SU-DHL-6 (cell line): ENCODE data around the gene TRIM7.

Experiments used
- H2AFZ ChIP-seq: fragments of 200-600 bp; sonication (generic); 2 replicates; pipeline ENCODE4 v1.6.1; 2014; ENCODE audit warnings: low read depth, mild to moderate bottlenecking, moderate library complexity, mixed read lengths, antibody characterized with exemption, low read length; ENCODE audit not compliant: severe bottlenecking
- H3F3A ChIP-seq: fragments of 200-600 bp; shearing (Covaris generic); 2 replicates; pipeline ENCODE4 v1.6.0; 2016; ENCODE audit warnings: antibody characterized with exemption, mild to moderate bottlenecking; ENCODE audit not compliant: insufficient read depth
- H3K27ac ChIP-seq: fragments of 200-600 bp; sonication (generic); 2 replicates; pipeline ENCODE4 v1.5.1; 2016; ENCODE audit warnings: low read depth, mild to moderate bottlenecking, low read length, moderate library complexity, mixed read lengths
- H3K27me3 ChIP-seq: fragments of 200-600 bp; sonication (generic), shearing (Covaris generic); 2 replicates; pipeline ENCODE4 v1.6.0; 2014; ENCODE audit warnings: mild to moderate bottlenecking, low read length
- H3K36me3 ChIP-seq: fragments of 200-600 bp; sonication (generic); 2 replicates; pipeline ENCODE4 v1.6.1; 2014; ENCODE audit warnings: mild to moderate bottlenecking, low read length, mixed read lengths
- H3K4me2 ChIP-seq: fragments of 300-600, 200-600 bp; shearing (Covaris generic), sonication (generic); 2 replicates; pipeline ENCODE4 v1.6.0; 2014; ENCODE audit warnings: low read length, low read depth, mild to moderate bottlenecking; ENCODE audit not compliant: poor library complexity, severe bottlenecking
- H3K4me3 ChIP-seq: fragments of 200-600 bp; sonication (generic); 2 replicates; pipeline ENCODE4 v1.5.1; 2014; ENCODE audit warnings: antibody characterized with exemption, low read length, mild to moderate bottlenecking, mixed read lengths; ENCODE audit not compliant: insufficient read depth, poor library complexity, severe bottlenecking
- H3K79me2 ChIP-seq: fragments of 200-600 bp; sonication (generic); 2 replicates; pipeline ENCODE4 v1.6.1; 2014; ENCODE audit warnings: mild to moderate bottlenecking, low read length, moderate library complexity; ENCODE audit not compliant: insufficient read depth
- H3K9ac ChIP-seq: fragments of 200-600 bp; sonication (generic); 2 replicates; pipeline ENCODE4 v1.7.0; 2014; ENCODE audit warnings: mild to moderate bottlenecking, low read length
- H3K9me2 ChIP-seq: fragments of 200-600 bp; sonication (generic); replicated peaks from 2 replicates; pipeline ENCODE4 v1.6.1; 2014; ENCODE audit warnings: low read length; ENCODE audit not compliant: insufficient read depth
- H3K9me3 ChIP-seq: fragments of 200-600 bp; sonication (generic); 2 replicates; pipeline ENCODE4 v1.6.1; 2014; ENCODE audit warnings: low read length, mixed read lengths; ENCODE audit not compliant: insufficient read depth
- H4K20me1 ChIP-seq: fragments of 200-600 bp; sonication (generic); 2 replicates; pipeline ENCODE4 v1.6.1; 2014; ENCODE audit warnings: low read depth, mild to moderate bottlenecking, antibody characterized with exemption, low read length, moderate library complexity, mixed read lengths
- CTCF ChIP-seq: fragments of 200-600 bp; sonication (generic); IDR thresholded peaks from one replicate; pipeline ENCODE4 v1.5.1; 2017; ENCODE audit warnings: antibody characterized with exemption, mild to moderate bottlenecking, low read length, moderate library complexity; ENCODE audit not compliant: insufficient read depth, poor library complexity, severe bottlenecking
- EZH2phosphoT487 ChIP-seq: fragments of 200-600 bp; sonication (generic), shearing (Covaris generic); conservative IDR thresholded peaks from 2 replicates; pipeline ENCODE4 v1.6.1; 2018; ENCODE audit warnings: mild to moderate bottlenecking, antibody characterized with exemption, low read length, moderate library complexity, mixed read lengths

Gene TRIM7

GRCh38 chr5:181207960-181208253 lies 2.9 kb upstream of the TRIM7 start:
- H3K9ac ChIP-seq = no peak overlapping the region
- H4K20me1 ChIP-seq = no peaks in the 10 kb centered on the region
- H3F3A ChIP-seq = peaks cover 12% of the 10 kb centered on the region
- H3K27ac ChIP-seq = no peak overlapping the region
- no peaks in the 10 kb centered on the region for H3K9me3 ChIP-seq
- H3K4me2 ChIP-seq = peak overlapping the region; percentile 60
- H3K36me3 ChIP-seq = no peaks in the 10 kb centered on the region
- H3K27me3 ChIP-seq = no peaks in the 10 kb centered on the region
- H3K4me3 ChIP-seq = peak overlapping the region; percentile 54
- no peak overlapping the region for H2AFZ ChIP-seq
- H3K9me2 ChIP-seq = no peaks in the 10 kb centered on the region
- TF ChIP-seq EZH2phosphoT487 = no peak
- no peak for TF ChIP-seq CTCF
- no peaks in the 10 kb centered on the region for H3K79me2 ChIP-seq

- peak overlapping the region; percentile 37; the same call in 1 of the 2 replicates for H3K27ac ChIP-seq
Observed at GRCh38 chr5:181207214-181207959, 2.4 kb upstream of the TRIM7 start.

GRCh38 chr5:181205761-181206649 lies 1.0 kb upstream of the TRIM7 start:
- Histone ChIP-seq H2AFZ (no peak overlapping the region), H3K79me2 (no peaks in the 10 kb centered on the region), H3K9me3 (no peaks in the 10 kb centered on the region), H3F3A (peaks cover 7% of the 10 kb centered on the region), H3K27ac (no peak overlapping the region), H3K4me2 (peak overlapping the region; percentile 60), H3K9ac (peak overlapping the region; percentile 10; the same call in 1 of the 2 replicates), H3K36me3 (no peaks in the 10 kb centered on the region), H4K20me1 (no peaks in the 10 kb centered on the region), H3K27me3 (no peaks in the 10 kb centered on the region), H3K9me2 (no peaks in the 10 kb centered on the region), H3K4me3 (peak overlapping the region; percentile 23)
- TF ChIP-seq CTCF (no peak), EZH2phosphoT487 (peak; percentile 76; the same call in 1 of the 2 replicates)

More at GRCh38 chr5:181207214-181207959, 2.4 kb upstream of the TRIM7 start:
- H3K9me2 ChIP-seq = no peaks in the 10 kb centered on the region
- H3K36me3 ChIP-seq = no peaks in the 10 kb centered on the region
- H4K20me1 ChIP-seq = no peaks in the 10 kb centered on the region
- H3K4me3 ChIP-seq = peak overlapping the region; percentile 54
- no peak for TF ChIP-seq EZH2phosphoT487
- no peak for TF ChIP-seq CTCF
- H3F3A ChIP-seq = peaks cover 12% of the 10 kb centered on the region
- peak overlapping the region; percentile 60 for H3K4me2 ChIP-seq
- H2AFZ ChIP-seq = peak overlapping the region; percentile 68
- peak overlapping the region; percentile 57 for H3K9ac ChIP-seq
- H3K79me2 ChIP-seq = no peaks in the 10 kb centered on the region
- no peaks in the 10 kb centered on the region for H3K27me3 ChIP-seq
- no peaks in the 10 kb centered on the region for H3K9me3 ChIP-seq
